HepG2 (cell line): Measurements from ENCODE around the gene FBXO9. TPM values are rescaled to one million over a fixed set of nuclear protein-coding genes. Genes with fewer than 3 reads are reported as not detected.
A peak's percentile ranks its signal among the peaks of the same experiment; 100 is the strongest.
"Not testable (repeated sequence)": the region's sequence is repeated elsewhere in the genome, so short reads cannot be mapped to it uniquely, and the experiment has no call there.

Experiments used
- ATAC-seq: fragments of 200-7000 bp; cut with Tn5 transposase; 3 replicates; pipeline ENCODE4 v1.9.1; 2020; ENCODE audit warnings: mild to moderate bottlenecking, moderate library complexity
- BruUV-seq: library from RNA; stranded (reverse); fragments of 400-500 nt; replicated peaks from 2 replicates; lab custom pipeline; 2021; lab: Mats Ljungman, UMichigan
- CTCF ChIA-PET: fragments of 300-600 bp; formaldehyde crosslinking; extraction: SDS; loops from one replicate; lab custom pipeline; 2021; ENCODE audit warnings: low total read pairs, inconsistent platforms, low intra/inter-chr PET ratio; lab: Yijun Ruan, JAX
- POLR2A ChIA-PET: fragments of 350-600 bp; sonication (Branson Sonifier 250); formaldehyde crosslinking; loops from one replicate; lab custom pipeline; 2020; ENCODE audit warnings: antibody characterized with exemption, inconsistent platforms; lab: Yijun Ruan, JAX
- DNase-seq: peaks from one replicate; pipeline ENCODE4 v3.0.0-alpha.2; 2015; ENCODE audit warnings: low spot score
- FAIRE-seq: peaks from 3 replicates; lab custom pipeline; 2011; peaks lifted over from hg19 to GRCh38; lab: Jason Lieb, UNC
- H2AFZ ChIP-seq: one replicate; pipeline ENCODE4 v1.6.1; 2011; ENCODE audit warnings: low read length, inconsistent platforms
- H3K27ac ChIP-seq: fragments of 300-600 bp; 3 replicates; pipeline ENCODE4 v1.8.0; 2011; ENCODE audit warnings: mixed run types, mild to moderate bottlenecking, mixed read lengths, low read length, inconsistent platforms; ENCODE audit not compliant: insufficient read depth; ENCODE audit errors: extremely low read length
- H3K27me3 ChIP-seq, 2 experiments: fragments of 200-600 bp in 1 of 2; 2 replicates in 1 of 2; 3 replicates in 1 of 2; pipeline versions ENCODE4 v1.6.0 to v1.8.0; 2011; ENCODE audit warnings: low read length in 2 of 2, mild to moderate bottlenecking in 2 of 2, moderate library complexity in 2 of 2, inconsistent platforms in 1 of 2; ENCODE audit not compliant: insufficient read depth in 2 of 2, control insufficient read depth in 1 of 2
- H3K36me3 ChIP-seq, 2 experiments: fragments of 200-600 bp in 1 of 2; replicated peaks in 1 of 2; 2 replicates in 1 of 2; 3 replicates in 1 of 2; pipeline versions ENCODE4 v1.5.1 to v1.8.0; 2011; ENCODE audit warnings: low read length in 2 of 2, inconsistent platforms in 1 of 2; ENCODE audit not compliant: insufficient read depth in 2 of 2, control insufficient read depth in 1 of 2
- H3K4me1 ChIP-seq: 2 replicates; pipeline ENCODE4 v1.5.1; 2012; ENCODE audit warnings: low read length, inconsistent platforms; ENCODE audit not compliant: insufficient read depth
- H3K4me2 ChIP-seq: 2 replicates; pipeline ENCODE4 v1.6.0; 2011; ENCODE audit warnings: low read depth, low read length, inconsistent platforms
- H3K4me3 ChIP-seq, 3 experiments: fragments of 200-600 bp in 1 of 3; sonication (generic), shearing (Covaris generic) in 1 of 3; replicated peaks in 1 of 3; 2 replicates each; pipeline ENCODE4 v1.5.1; 2011 to 2016; ENCODE audit warnings: low read length in 3 of 3, inconsistent platforms in 2 of 3, low read depth in 2 of 3, mild to moderate bottlenecking in 2 of 3, control low read depth in 1 of 3, mixed read lengths in 1 of 3; ENCODE audit not compliant: insufficient read depth in 1 of 3
- H3K79me2 ChIP-seq: one replicate; pipeline ENCODE4 v1.6.1; 2011; ENCODE audit warnings: low read length, inconsistent platforms; ENCODE audit not compliant: insufficient read depth
- H3K9ac ChIP-seq: 2 replicates; pipeline ENCODE4 v1.6.0; 2011; ENCODE audit warnings: mild to moderate bottlenecking, low read depth, low read length, inconsistent platforms; ENCODE audit not compliant: insufficient read depth
- H3K9me3 ChIP-seq: 2 replicates; pipeline ENCODE4 v1.5.1; 2012; ENCODE audit warnings: mild to moderate bottlenecking, low read length
- H4K20me1 ChIP-seq: 2 replicates; pipeline ENCODE4 v1.6.0; 2011; ENCODE audit warnings: inconsistent platforms, mild to moderate bottlenecking, low read length, moderate library complexity; ENCODE audit not compliant: insufficient read depth
- AKNA ChIP-seq: sonication (generic); formaldehyde crosslinking; IDR thresholded peaks from 2 replicates; pipeline ENCODE4 v1.4.0; 2020; ENCODE audit warnings: missing genetic modification reagents, borderline replicate concordance
- HOXD1 ChIP-seq: sonication (generic); formaldehyde crosslinking; IDR thresholded peaks from 2 replicates; pipeline ENCODE4 v1.5.0; 2020; ENCODE audit warnings: missing genetic modification reagents
- PBX3 ChIP-seq: sonication (generic); formaldehyde crosslinking; IDR thresholded peaks from 2 replicates; pipeline ENCODE4 v1.8.1; 2023; ENCODE audit warnings: missing genetic modification reagents, inconsistent platforms, borderline replicate concordance
- THAP9 ChIP-seq: sonication (generic); formaldehyde crosslinking; IDR thresholded peaks from 2 replicates; pipeline ENCODE4; 2020; ENCODE audit warnings: missing genetic modification reagents, mild to moderate bottlenecking, borderline replicate concordance
- ZFAT ChIP-seq: sonication (generic); formaldehyde crosslinking; conservative IDR thresholded peaks from 2 replicates; pipeline ENCODE4 v1.8.1; 2023; ENCODE audit warnings: missing genetic modification reagents, inconsistent platforms
- ZNF232 ChIP-seq: sonication (generic); formaldehyde crosslinking; IDR thresholded peaks from 2 replicates; pipeline ENCODE4 v1.4.0; 2020; ENCODE audit warnings: missing genetic modification reagents, borderline replicate concordance
- WGBS: methylation state at CpG from one replicate; pipeline ENCODE4 v1.1.6; 2017; ENCODE audit warnings: low lambda C conversion rate; 5-methylcytosine and 5-hydroxymethylcytosine counted together
- in situ Hi-C: cut with HindIII; loops from 2 replicates; pipeline ENCODE4 v1.10.0; 2017; ENCODE audit warnings: low pct_unique_long_range_greater_than_20kb; ENCODE audit not compliant: extremely low pct_ligation_motif_present
- intact Hi-C: fragments of 100-400 bp; cut with micrococcal nuclease; formaldehyde crosslinking; loops from one replicate; pipeline ENCODE4 v1.10.0; 2022; ENCODE audit not compliant: unreplicated experiment
- polyA plus RNA-seq, 8 experiments: library from polyadenylated mRNA; depleted of rRNA in 3 of 8; stranded (reverse) in 7 of 8; unstranded in 1 of 8; fragments of >200 nt; fragmentation: Illumina TruSeq in 4 of 8; extraction: Trizol in 4 of 8; gene quantifications; 2 replicates each; pipeline versions ENCODE4 v1.2.1 to v1.2.3, GENCODE V29; 2011 to 2016; ENCODE audit warnings: low read depth in 4 of 8, missing spikeins in 1 of 8, mixed read lengths in 1 of 8; ENCODE audit not compliant: insufficient read depth in 1 of 8
- total RNA-seq, 5 experiments: library from RNA; depleted of rRNA; stranded (reverse); fragments of >200 nt; fragmentation: Illumina TruSeq; extraction: Trizol; gene quantifications; 2 replicates each; pipeline ENCODE4 v1.2.3, GENCODE V29; 2016; ENCODE audit warnings: low read depth in 1 of 5

Gene FBXO9
- total and polyA plus RNA-seq, 2 of the 13 experiments (the other 11 are each of a cell fraction or from before 2014, with no cell fraction given) = 64.3 to 98.4 TPM

- POLR2A ChIA-PET, H4K20me1 ChIP-seq, H2AFZ ChIP-seq, H3K9ac ChIP-seq, ATAC-seq, H3K36me3 ChIP-seq, H3K27me3 ChIP-seq, H3K27ac ChIP-seq, H3K9me3 ChIP-seq, FAIRE-seq, BruUV-seq, CTCF ChIA-PET, DNase-seq, in situ Hi-C loops: not testable (repeated sequence)
- Histone ChIP-seq H3K79me2 (peaks cover 41% of the 10 kb centered on the region), H3K4me3 (peak overlapping the region in 2 of 3 experiments; percentile 9 to 92; a peak in 2 of 6 replicates), H3K4me1 (peaks cover 49% of the 10 kb centered on the region), H3K4me2 (peak overlapping the region; percentile 86)
- TF ChIP-seq AKNA (CRISPR knock-in tag) (0 out of 2 replicates have a peak, but pooled peaks have one; percentile 70), HOXD1 (0 out of 2 replicates have a peak, but pooled peaks have one; percentile 2), PBX3 (CRISPR knock-in tag) (0 out of 2 replicates have a peak, but pooled peaks have one; percentile 16), ZFAT (0 out of 2 replicates have a peak, but pooled peaks have one; percentile 47), THAP9 (0 out of 2 replicates have a peak, but pooled peaks have one; percentile 5), ZNF232 (CRISPR knock-in tag) (0 out of 2 replicates have a peak, but pooled peaks have one; percentile 15)
- WGBS = 76% methylated on average over 16 of the region's 16 CpGs
- intact Hi-C loops = loop anchor here (1.0 kb wide), 1 partner anchor 249 kb away; no protein-coding TSS in a partner anchor
Measured at GRCh38 chr6:53064255-53064654, 949 bp upstream of the FBXO9 start.
